ENCODE data around the gene CLIP4.

The CLIP4 gene

DNA sequence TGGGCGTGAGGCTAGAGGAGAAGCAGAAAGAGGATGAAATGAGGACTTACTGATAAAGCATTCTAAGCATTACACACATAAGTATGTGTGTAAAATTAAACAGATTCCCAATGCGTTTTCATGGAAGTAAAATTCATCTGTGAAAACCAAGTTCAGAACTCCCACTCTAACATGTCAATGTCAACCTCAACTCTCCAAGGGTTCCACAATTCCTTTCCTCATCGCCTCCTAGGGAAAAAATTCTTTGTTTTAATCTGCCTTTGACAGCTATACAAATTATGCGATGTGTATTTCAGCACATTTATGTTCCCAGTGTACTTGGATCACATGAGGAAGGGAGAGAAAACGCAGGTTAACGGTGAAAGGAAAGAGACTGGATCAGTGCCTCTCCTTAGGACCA, 76.6 kb downstream of the CLIP4 start:
- DNase-seq (ENCODE audit: low read depth in 2 of 2) = no peak

DNA sequence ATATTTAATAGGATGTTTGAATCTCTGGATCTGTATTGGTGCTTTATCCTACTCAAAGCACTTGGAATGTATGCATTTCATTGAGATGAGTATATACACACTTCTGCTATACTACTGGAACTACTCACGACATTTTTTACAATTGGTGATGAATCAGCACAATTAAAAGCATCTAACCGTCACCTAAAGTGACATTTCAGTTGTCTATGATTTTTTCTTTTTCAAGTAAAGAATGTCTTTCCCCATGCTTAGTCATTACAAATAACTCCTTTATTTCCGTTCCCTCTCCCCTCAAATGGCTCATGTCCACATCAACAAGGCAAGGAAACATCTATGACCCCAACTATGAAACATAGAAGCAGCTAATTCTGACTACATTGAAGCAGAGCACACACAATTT, 77.3 kb downstream of the CLIP4 start:
- DNase-seq (ENCODE audit: low read depth in 2 of 2) = no peak

DNA sequence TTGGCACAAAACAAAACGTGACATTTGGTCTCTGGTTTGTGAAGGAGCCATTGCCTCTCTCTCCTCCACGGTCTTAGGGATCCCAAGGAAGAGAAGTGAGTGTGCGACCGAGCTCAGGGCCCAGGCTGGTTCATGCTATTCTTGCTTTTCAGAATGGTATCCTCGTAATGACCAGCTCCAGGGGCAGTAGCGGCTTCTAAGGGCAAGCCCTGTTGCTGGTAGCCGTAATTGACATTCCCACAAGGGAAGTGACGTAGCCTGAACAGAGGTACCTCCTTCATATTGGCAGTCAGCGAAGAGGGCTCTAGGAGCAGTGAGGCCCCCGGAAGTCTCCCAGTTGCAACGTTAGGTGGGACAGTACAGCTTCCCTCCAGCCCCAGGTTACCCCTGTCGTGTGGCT, 77.9 kb downstream of the CLIP4 start:
- DNase-seq (ENCODE audit: low read depth in 2 of 2) = no peak

DNA sequence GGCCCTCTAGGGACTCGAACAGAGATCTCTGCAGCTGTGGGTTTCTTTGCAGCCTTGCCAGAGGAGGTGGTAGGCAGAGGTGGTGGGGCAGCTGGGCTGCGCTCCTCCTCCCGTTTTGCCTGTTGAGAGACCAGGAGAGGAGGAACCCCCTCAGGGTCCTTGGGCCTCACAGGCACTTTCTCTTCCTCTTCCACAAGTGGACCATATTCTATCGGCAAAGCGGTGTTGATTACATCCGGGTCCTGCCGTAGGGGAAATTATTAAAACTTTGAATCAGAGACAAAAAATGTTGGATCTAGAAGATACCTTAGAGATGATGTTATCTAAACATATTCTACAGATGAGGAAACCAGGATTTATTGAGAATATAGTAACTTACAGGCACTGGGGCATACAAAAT, 78.5 kb downstream of the CLIP4 start:
- DNase-seq (ENCODE audit: low read depth in 2 of 2) = no peak

DNA sequence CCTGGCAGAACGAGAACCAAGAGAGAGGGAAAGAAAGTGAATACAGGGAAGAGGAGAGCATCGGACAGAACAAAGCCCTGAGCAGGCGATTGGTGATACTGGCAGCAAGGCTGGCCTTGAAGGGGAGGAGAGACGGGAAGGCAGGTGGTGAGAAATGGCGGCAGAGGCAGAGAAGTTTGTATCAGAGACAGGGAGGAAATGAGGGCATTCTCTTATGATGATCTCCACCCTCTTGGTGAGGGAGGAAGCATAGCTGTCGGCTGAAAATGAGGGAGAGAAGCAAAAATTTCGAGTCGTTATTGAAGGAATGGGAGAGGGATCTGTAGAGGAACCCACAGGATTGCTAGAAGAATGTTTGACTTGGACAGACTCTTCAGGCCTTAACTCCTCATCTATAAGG, 80.6 kb downstream of the CLIP4 start:
- DNase-seq (ENCODE audit: low read depth in 2 of 2) = no peak

DNA sequence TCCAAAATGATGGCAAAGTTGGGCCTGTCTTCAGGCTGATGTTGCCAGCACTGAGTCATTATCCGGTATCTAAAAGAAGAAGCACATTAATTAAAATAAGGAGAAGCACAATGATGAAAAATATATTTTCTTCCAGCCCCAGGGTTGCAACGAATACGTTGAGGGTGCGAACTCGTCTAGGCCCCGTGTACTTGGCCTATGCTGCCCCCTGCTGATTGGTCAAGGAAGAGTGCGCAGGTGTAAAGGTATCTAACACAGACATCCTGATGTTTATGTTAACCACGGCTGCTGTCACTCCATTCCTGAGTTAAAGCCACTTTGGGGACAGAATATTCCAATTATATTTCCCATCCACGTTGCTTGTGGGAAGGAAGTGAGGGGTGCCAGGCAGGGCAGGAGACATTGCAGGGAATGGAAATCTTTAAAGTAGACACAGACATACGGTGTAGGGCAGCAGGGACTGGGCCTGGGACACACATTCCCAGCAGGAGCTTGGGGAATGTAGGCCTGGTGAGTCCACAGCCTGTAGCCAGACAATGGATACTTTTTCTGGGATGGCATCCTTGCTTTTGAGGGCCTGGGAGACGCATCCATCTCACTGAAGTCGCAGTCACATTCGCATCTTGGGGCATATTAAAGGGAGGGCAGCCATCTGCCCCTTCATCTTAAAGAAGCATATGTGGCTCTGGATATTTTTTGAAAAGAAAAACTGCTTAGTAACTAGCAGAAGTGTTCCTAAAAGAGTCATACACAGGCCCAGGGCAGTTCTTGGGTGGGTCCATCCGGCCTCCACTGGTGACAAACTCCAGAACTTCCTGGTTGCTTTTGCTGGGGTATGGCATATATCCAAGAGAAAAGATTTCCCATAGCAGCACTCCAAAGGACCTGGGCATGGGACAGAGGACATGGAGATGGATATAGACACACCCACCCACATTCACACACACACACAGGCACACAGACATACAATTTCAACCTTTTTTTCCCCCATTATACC, 81.9 kb downstream of the CLIP4 start:
- peak; percentile 31 to 58 for DNase-seq (ENCODE audit: low read depth in 2 of 2)

DNA sequence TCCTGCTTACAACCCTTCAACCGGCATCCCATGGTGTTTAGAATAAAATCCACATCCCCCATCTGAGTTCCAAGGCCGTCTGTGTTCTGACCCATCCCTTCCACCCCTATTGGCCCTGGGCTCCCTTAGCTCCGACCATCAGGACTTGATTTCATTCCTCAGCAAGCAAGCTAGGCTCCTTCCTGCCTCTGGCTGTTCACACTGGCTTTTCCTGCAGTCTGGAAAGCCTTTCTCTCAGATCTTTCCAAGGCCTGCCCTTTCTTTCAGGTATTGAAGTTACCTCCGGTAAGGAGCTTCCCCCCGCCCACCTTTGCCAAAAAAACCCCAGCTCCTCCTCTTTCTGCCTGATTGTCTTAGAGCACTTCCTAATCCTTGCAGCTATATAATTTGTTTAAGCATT, 86.8 kb downstream of the CLIP4 start:
- DNase-seq (ENCODE audit: low read depth in 2 of 2) = no peak

DNA sequence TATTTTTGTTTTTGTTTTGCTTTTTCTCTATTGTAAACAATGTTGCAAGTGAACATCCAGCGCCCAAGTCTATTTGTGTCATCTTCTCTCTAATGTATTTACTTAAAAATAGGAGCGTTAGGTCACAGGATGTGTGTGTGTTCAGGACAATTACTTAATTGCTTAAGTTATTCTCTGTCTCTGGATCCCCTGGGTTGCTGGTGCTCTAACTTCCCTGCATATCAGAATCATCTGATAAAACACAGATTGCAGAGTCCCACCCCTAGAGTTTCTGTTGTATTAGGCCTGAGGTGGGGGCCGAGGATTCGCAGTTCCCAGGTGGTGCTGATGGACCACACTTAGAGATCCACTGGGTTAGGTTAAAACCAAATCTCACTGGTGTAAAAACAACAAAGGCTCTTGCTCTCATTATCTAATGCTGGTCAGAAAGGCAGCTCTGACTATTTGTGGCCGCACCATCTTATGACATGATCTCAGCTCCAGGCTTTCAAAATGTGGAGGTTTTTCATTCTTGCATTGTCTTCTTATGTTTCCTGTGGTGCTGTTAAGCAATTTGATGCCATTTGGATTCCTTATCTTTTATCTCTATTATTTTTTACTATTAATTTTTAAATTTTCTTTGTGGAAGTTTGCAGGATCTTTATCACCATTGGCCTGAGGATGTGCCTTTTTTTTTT, 87.7 kb downstream of the CLIP4 start:
- no peak for DNase-seq (ENCODE audit: low read depth in 2 of 2)

DNA sequence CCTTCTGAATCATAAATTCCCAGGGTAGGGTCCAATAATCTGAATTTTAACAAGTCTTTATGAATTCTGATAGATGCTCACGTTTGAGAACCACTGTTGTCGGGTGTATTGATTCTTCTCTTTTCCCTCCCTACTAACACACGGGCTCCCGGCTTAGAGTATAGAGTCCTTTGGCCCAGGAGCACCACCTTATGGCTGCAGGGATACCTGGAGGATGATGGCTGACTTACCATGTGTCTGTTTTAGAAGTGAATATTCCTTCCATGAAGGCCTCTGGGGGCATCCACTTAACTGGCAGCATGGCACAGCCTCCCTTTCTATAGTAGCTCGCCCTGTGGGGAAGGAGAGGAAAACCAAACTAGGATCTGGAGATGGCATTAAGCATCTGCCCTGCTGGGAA, 91.7 kb downstream of the CLIP4 start:
- DNase-seq (ENCODE audit: low read depth in 2 of 2) = no peak

DNA sequence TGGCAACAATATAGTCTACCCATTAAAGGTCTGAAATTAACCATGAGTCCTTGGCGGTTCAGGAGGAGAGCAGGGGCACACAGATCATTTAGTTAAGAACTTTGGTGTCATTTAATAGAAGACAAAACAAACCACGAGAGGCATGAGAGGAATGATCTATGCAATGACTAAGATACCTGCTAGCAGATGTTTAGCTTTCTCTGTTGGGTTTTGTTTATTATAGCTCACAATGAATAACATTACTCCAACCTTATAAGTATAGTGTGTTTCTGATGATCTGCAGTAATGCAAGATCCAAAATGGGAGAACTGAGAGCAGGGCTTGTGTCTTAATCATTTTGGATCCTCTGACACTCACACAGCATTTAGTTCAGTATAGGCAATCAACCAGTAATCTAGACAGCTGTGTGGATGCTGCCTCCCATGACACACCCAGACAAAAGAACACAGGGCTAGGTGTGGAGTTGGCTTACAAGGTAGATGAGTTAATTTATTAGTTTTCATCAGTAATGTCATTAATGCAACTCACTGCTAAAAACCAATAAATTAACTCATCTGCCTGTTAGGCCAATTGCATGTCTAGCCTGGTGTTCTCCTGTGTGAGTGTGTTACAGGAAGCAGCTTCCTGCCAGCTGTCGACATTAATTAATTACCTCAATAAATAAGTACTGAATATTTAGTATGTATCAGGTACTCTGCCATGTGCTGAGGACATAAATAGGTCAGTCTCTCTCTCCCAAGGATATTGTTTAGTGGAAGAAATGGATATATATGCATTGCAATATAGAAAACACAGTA, 92.3 kb downstream of the CLIP4 start:
- DNase-seq (ENCODE audit: low read depth in 2 of 2) = no peak

DNA sequence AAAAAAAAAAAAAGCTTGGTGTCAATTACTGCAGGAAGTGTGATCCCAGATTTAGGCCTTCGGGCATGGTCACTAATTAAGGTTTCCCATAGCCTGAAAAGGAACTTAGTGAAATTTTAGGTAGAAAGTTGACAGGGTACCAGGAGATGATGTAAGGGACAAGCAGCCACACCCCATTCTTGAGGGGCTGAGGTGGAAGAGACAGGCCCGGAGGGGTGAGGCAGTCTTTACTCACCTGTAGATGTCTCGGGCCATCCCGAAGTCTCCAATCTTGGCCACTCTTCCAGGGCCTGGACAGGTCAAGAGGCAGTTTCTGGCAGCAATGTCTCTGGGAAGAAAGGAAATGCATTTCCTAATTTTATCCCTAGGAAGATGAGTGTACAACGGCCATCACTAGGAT, 94.3 kb downstream of the CLIP4 start:
- no peak for DNase-seq (ENCODE audit: low read depth in 2 of 2)

DNA sequence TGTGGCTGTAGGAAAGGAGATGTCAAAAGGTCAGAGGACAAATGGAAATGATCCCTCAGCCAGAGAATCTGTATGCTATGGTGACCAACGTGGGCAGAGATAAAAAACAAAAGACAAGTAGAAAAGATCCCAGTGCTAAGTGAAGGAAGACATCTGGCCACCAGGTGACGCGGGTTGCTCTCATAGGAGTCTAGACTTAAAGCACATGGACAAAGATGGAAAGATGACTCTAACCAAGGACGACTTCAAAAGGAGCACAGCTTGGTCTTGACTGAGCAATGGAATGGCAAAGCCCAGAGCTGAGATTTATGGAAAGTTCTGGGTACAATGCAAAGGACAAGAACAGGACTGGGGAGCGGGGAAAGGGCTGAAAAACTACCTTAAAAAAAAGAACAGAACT, 96.8 kb downstream of the CLIP4 start:
- no peak for DNase-seq (ENCODE audit: low read depth in 2 of 2)

DNA sequence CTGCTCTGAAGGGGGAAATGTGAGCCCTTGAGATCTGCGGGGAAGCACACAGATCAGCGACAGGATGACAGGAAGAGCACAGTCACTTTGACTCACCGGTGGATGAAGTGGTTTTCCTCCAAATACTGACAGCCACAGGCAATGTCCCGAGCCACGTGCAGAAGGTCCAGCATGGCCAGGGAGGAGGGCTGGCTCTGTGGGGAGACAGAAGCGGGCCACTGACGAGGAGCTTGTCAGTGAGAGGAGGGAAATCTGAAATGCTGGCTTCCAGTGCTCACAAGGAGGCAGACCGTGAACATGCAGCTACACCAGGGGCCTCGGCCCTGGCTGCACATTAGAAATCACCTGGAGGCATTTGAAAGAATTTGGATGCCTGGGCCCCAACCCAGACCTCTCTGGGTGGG, 98.7 kb downstream of the CLIP4 start:
- DNase-seq (ENCODE audit: low read depth in 2 of 2) = no peak

DNA sequence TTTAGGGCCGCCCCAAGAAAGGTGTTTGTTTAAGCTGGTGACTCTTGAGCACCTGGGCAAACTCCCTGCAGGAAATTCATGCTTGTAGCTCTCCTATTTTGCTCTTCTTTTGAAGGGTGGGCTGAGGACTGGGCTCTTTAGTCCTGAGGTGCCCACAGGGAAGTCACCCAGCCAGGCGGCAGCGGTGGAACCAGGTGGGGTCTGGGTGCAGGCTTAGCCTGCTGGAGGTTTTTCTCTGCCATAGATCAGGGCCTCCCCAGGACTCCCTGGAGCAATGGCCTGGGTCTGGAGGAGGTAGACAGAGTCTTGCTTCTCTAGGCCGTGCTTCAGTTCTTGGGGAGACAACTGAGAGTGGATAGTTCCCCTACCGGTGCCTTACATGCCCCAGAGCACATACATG, 99.9 kb downstream of the CLIP4 start:
- DNase-seq (ENCODE audit: low read depth in 2 of 2) = no peak

DNA sequence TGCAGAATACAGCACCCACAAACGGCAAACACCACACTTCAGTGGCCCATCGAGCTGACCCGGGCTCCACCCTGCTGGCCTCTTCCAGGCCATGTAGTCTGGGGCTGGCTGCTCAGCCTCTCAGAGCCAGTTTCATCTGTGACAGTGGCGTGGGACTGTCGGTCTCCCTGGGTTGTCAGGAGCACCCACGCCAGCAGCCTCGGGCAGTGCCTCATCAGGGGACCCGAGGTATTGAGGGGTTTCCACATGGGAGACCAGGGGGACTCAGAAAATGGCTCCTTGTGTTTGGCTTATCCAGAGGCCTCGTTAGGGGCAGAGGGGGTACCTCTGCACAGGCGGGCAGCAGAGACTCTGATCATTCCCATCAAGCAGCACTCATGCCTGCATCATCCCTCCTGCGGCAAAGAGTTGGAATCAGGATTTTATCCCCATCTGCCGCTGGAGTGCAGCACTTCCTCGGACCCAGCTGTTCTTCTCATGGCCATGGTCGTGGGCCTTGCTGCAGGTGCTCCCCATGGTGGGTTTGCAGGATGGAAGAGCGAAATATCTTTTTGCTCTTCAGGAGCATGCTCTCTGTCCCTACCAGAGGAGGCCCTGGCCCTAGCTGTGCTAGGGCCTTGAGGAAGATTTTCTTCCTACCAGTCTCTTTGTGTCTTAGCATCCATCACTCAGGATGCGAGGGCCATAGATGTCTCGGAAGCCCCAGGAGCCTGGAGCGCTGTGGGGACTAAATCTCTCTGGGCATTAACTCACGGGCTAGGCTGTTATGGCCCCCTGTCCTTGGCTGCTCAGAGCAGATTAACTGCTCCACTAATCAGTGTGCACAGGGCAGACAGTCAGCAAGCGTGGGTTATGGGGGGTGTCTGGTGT, 100.8 kb downstream of the CLIP4 start:
- no peak for DNase-seq (ENCODE audit: low read depth in 2 of 2)

DNA sequence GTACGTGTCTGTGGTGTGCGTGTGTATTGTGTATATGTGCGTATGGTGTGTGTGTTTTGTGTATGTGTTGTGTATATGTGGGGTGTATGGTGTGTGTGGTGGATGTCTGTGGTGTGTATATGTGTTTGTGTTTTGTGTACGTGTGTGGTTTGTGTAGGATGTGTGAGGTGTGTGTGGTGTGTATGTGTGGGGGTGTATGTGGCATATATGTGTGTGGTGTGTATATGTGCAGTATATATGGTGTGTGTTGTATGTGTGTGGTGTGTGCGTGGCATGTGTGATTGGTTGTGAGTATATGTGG, 101.3 kb downstream of the CLIP4 start:
- DNase-seq (ENCODE audit: low read depth in 2 of 2) = no peak

DNA sequence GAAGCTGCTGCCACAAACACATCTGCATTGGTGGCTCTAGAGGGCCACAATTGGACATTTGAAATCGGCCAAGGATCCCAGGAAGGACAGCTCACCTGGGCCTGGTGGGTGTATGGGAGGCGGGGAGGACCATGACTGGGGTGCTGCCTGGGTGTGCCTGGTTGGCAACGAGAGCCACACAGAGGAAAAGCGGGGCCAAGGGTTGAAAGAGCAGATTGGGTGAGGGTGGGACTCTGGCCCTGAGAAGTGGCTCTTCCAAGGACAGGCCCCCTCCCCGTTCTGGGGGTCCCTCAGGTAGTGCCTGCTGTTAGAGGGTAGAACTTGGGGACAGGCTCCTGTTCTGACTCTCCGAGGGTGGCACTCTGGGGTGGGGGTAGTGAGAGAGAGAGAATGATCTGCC, 102.9 kb downstream of the CLIP4 start:
- DNase-seq (ENCODE audit: low read depth in 2 of 2) = no peak

DNA sequence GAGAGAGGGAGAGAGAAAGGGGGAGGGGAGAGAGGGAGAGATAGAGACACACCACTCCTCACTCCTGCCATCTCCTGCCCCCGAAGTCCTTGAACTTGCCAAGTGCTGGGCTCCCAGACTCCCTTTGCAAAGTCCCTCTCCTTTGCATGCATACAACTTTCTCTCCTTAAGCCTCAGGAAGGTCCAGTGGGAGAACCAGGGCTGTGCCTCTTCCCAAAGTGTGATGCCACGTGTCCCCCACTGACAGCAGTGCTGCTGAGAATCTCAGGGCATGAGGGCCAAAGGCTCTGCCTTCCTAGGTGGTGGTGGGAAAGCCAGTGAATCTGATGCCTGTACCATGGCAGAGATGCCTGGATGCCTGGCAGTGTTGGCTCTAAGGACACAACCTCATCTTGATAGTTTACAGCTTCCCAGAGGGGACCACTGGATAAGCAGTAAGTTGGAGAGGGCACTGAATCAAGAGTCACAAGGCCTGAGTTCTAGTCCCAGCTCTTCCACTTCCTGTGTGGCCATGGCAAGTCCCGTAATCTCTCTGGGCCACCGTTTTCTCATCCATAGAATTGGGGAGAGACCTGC, 103.4 kb downstream of the CLIP4 start:
- DNase-seq (ENCODE audit: low read depth in 2 of 2) = no peak

DNA sequence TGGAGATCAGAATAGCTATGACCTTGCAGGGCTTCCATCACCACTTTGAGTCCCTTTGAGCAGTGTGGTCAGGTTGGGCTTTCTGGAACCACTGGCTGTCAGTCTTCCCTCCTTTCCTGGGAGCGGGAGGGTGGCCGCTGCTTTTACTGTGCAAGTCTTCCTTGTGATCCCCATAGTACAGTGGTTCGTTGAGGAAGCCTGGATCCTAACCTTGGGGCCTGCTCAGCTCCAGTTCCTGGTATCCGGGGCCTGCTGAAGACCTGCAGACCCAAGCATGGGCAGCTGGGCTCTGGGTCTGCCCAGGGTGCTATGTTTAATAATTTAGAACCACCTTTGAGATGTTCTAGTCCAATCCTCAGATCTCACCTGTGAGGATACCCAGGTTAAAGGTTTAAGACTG, 104.2 kb downstream of the CLIP4 start:
- DNase-seq (ENCODE audit: low read depth in 2 of 2) = no peak

DNA sequence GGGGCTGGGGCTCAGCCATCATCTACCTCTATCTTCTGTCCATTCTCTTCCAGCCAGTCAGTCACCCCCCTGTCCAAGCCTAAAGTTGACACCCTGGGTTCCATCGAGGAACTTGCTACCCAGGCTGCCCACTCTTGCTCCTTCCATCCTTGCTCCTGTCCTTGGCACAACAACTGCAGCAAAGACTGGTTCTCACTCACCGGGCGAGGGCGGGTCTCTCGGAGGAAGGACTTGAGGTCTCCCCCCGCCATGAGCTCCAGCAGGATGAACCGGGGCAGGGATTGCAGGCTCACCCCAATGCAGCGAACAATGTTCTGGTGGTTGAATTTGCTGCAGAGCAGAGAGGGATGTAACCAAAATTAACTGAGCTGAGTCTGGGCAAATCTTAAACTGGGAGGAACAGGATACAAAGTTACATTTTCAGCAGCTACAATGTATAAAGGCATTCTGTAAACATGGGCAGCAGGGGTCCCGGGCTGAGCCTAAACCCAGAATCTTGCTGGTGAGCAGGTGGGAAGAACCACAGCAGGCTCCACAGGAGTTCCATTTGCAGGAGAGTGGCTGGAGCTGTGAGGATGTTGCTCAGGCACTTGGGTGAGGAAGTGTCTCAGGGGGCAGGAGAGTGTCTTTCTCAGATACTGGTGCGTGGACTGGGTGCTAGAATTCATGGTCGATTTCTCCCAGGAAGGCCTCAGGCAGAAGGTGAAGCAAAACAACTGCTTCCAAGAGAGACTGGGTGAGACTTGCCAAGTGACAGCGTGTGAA, 105.5 kb downstream of the CLIP4 start:
- DNase-seq (ENCODE audit: low read depth in 2 of 2) = no peak

Measured in stimulated activated CD8-positive, alpha-beta memory T cell treated with anti-CD3 and anti-CD28 coated beads, Interleukin-15, amount 100 ng/mL, for 4 hours (primary cell).